ENCODE data around the gene ASTN1.

ASTN1 gene

DNA sequence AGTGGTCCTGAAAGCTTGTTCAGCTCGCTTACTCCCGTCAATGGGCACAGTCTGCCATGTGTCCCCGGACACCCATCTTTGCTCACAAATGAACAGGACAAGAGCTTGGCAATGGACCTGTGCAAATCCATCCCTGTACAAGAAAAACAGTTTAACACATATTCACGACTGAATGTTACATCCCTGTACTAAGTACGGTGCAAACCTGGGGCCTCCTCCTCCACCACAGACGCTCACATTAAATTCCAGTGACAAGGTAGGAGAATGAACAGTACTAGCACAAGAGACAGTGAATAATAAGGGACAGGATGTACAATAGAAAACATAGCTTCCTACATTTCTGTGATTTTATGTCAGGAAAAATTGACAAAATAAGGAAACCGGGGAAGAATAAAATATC lies 187.7 kb downstream of the ASTN1 start:
- no peak for FAIRE-seq

DNA sequence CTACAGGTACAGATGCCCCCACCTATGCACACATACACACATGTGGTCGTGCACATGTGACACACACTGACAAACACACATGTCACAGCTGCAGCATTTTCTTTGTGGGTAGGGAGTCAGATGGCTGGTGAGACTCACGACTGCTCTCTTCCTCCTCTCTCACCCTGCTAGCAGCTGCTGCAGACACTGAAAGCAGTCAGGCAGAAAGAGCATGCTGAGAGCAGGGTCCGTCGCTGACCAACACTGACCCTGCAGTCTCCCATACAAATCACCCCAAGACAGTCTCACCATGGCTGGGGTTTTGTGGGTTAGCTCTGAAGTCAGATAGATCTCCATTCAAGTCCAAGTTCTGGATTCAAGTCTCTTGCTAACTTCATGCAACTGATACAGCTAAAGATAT lies 188.3 kb downstream of the ASTN1 start:
- no peak for FAIRE-seq

DNA sequence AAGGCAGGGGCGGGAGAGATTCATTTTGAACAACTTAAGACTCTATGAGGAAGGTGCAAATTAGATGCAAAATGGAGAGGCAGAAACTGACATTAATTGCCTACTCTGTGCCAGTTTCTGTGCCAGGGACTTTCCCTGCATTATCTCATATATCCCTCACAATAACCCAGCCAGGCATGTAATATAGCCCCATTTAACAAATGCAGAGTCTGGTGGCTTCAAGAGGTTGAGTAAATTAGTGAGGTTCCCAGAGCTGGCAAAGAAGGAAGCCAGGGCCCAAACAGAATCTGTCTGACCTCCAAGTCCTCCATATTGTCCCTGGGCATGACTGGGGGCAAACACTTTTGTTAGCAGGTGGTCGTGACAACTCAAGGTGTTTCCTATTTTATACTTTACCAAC lies 199.8 kb downstream of the ASTN1 start:
- no peak for FAIRE-seq

DNA sequence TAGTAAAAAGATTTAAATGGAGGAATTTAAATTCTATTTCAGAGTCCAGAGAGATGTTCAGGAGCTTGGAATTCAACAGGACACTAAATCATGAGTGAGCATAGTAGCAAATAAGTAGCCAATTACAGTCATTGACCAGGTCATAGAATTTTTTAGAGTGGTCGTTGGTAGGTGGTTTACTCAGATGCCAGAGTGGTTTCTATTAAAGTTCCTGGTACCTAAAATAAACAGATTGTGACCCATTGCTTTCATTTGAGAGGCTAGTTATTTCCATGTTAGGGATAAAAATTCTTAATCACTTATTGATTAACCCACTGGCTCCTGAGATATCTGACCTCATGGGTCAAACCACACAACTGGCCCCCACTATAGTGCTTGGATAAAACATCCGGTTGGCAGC lies 201.3 kb downstream of the ASTN1 start:
- no peak for FAIRE-seq

DNA sequence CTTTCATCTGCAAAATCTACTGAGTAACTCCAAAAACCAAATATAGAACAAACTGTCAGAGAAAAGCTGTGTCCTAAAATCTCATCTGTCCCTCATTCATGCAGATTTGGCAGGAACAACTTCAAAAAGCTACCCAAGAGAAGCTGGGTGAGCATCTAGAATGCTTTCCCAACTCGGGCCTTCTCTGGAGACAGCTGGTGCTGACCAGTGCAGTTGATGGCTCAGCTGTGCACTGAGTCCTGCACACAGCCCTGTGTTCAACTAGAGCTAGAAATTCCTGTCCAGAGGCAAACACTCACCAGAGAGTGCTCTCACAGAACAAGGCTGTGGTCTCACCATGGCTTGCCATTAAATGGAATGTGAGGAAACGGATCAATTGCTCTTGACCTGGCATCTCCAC lies 202.8 kb downstream of the ASTN1 start:
- FAIRE-seq = no peak

DNA sequence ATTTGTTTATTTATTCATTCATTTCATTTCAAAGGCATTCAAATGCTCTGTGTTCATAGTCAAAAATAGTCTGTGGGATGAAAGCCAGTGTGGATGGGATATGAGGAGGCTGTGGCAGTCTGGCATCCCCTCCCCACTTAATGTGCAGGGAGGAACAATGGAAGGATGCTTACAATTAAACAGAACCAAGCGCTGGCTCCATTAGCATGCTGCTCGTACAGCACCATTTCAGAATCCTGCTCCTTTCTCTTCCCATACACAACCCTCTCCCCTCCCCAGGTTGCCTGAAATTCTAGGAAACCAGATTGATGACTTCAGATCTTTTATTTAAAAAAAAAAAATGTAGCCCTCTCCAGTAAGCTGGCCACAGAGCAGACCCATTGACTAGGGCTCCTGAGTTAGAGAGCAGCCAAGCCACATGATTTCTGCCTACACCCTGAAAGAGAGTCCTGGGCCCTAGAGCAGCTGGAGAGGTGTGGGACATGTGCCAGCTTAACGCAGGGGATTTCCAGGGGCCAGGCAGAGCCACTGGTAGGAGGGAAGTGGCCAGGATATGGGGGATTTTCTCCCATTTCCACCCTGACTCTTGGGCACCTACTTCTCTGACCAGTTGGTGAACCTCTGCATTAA lies 205.2 kb downstream of the ASTN1 start:
- no peak for FAIRE-seq

DNA sequence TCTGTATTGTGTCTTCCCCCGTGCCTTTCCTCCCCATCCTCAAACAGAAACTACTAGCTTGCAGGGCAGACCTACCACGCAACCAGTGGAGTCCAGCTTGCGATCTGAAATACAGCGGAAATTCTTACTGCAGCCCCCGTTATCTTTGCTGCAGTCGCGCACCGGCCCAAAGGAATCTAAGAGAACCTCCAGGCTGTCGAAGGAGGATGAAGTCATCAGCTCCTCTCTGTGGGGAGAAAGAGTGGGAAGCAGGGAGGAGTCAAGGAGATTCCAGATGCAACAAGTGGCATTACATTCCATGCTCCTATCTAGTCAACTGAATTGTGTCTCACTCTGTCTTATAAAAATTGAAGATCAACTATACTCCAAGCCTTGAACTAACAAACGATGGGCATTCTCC lies 206.9 kb downstream of the ASTN1 start:
- no peak for FAIRE-seq

DNA sequence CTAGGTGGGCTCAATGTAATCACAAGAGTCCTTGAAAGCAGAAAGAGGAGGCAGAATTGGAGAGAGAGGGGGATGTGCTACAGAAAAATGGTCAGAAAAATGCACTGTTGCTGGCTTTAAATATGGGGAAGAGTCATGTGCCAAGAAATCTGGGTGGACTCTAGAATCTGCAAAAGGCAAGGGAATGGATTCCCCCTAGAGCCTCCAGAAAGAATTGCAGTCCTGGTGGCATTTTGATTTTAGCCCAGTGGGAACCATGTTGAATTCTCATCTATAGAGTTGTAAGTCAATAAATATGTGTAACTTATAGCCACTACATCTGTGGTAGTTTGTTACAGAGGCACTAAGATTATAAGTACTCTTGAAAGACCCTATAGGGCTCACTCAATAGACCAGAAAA lies 210.3 kb downstream of the ASTN1 start:
- FAIRE-seq = no peak

DNA sequence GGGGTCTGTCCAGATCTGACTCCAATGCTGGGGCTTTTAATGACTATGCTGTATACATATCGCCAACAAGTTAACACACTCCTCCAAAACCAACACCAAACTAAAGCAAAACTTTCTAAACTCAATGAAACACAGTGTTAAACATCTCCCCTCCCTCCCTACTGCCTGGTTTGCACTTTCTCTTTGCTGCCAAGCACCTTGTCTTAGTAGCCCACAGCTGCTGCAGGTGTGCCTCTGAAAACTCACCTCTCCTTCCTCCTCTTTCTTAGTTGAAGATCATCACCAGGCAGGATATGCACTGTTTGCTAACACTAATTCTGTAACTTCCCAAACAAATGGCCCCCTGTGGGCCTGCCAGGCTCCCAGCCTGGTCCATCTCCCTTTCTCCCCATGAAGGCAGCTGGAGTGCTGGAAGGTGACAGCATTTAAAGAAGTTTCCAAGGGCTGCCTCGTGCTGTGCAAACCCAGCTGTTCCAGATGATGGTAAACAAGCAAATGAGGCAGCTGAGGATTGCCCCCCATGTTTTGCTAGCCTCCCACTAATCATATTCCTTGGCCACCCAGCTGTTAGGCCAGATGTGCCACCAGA lies 213.7 kb downstream of the ASTN1 start:
- no peak for FAIRE-seq

DNA sequence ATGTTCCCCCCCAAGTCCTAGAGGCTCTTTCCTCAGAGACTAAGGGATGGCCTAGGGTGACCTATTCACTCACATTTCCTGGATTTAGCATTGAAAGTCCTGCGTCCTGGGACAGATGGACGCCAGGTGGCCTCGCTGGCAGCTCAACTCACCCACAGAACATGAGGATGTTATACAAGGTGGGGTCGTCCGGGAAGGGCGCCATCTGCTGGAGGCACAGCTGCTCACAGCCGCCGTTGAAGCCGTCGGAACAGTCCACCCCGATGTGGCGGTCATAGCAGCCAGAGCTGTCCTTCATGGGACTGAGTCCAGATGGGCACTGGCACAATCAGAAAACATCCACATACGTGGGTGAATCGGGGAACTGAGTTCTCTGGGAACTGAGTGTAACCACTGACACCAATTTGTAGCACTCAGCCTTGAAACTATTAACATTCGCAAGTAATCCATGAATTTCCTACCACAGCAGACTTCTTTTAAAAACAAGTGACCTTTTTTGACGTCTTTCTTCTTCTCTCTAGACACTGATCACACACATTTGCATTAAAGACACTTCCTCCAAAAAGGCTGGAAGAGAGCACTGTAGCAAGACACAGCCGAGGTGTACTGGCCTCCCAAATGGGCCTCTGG lies 215.4 kb downstream of the ASTN1 start:
- FAIRE-seq = no peak

DNA sequence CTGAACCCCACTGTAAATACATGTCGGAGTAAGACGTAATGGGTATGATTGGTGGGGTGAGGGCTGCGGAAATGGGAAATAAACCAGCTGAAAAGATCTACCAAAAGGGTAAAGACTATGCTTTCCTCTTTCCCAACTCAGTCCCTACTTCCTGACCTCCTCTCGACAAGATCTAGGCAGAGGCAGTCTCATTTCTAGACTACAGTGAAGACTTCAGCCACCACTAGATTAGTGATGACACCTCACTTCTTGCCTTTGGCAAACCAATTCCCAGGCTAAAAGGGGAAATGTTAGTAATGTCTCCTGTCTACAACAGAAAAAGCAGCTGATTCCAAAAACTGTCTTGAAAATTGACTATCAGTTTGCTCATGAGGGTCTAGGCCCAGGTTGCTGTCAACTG lies 219.9 kb downstream of the ASTN1 start:
- no peak for FAIRE-seq

DNA sequence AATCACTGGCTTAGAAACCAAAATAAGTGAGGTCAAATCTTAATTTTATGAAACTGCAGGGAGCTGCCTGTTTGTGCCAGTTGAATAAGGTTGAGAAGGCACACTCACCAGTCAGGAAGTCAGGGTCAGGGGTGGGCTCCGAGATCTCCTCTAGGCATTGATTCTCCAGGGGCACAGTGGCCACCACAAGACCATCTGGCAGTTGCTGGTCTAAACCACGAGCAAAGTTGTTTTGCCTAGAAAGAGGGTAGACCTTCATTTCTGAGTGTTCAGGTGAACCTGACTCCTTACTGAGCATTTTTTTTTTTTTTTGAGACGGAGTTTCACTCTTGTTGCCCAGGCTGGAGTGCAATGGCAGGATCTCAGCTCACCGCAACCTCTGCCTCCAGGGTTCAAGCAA lies 220.7 kb downstream of the ASTN1 start:
- no peak for FAIRE-seq

DNA sequence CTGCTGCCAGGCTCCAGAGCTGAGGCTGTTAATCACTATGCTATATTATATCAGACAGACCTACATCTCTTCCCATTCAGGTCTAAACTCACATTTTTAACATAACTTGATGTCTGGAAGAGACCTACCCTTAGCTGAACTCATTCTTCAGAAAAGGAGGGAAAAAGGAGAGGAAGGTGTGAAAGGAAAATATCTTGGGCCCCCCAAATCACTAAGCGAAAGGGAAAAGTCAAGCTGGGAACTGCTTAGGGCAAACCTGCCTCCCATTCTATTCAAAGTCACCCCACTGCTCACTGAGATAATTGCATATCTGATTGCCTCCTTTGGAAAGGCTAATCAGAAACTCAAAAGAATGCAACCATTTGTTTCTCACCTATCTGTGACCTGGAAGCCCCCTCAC lies 222.2 kb downstream of the ASTN1 start:
- FAIRE-seq = no peak

DNA sequence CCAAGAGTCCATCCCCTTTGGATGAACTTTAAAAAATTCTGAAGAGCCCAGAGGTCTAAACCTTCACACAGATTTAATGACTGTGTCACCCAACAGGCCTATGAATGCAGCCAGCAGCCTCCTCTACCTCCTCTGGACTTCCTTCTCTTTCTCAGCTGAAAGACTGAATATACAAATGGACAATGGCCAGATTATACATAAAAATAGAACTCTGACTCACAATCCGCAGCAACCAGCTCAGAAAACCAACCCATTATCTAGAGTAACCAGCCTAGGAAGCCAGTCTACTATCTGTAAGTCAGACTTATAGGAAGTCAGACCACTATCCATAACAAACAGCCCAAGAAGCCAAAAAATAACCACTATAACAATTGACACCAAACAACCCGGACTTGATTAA lies 224.5 kb downstream of the ASTN1 start:
- no peak for FAIRE-seq

DNA sequence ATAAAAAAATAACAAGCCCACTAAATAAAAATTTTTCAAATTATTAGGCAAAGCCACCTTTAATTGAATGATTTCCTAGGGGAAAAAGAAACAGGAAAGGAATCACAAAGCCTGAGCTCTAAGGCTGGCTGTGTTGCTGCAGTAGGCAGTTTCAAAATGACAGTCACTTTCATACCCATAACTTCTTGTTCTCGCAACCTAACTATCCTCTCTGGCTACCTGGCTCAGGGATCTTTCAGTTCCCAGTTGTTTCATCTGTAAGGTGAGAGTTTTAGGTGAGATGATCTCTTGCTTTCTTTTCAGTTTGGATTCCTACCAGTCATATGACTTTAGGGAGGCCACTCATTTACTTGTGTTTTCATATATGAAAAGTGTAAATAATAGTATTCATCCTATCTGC lies 226.1 kb downstream of the ASTN1 start:
- no peak for FAIRE-seq

DNA sequence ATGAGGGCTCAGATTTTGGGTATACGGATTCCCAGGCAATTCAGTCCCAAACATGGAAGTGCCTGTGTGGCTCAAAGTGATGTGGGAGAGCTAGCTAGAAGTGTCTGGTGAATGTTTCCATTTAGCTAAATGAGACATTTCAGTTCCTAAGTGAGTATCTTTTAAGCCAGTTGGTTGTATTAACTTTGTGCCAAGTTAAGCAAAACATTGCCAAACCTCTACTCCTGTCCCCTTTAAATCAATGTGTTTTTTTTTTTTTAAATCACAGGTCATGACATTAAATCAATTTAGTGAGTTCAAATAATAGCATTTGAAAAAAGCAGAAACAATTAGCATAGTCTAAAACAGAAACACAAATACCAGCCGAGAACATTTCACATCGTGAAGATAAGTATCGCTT lies 230.1 kb downstream of the ASTN1 start:
- FAIRE-seq = no peak

DNA sequence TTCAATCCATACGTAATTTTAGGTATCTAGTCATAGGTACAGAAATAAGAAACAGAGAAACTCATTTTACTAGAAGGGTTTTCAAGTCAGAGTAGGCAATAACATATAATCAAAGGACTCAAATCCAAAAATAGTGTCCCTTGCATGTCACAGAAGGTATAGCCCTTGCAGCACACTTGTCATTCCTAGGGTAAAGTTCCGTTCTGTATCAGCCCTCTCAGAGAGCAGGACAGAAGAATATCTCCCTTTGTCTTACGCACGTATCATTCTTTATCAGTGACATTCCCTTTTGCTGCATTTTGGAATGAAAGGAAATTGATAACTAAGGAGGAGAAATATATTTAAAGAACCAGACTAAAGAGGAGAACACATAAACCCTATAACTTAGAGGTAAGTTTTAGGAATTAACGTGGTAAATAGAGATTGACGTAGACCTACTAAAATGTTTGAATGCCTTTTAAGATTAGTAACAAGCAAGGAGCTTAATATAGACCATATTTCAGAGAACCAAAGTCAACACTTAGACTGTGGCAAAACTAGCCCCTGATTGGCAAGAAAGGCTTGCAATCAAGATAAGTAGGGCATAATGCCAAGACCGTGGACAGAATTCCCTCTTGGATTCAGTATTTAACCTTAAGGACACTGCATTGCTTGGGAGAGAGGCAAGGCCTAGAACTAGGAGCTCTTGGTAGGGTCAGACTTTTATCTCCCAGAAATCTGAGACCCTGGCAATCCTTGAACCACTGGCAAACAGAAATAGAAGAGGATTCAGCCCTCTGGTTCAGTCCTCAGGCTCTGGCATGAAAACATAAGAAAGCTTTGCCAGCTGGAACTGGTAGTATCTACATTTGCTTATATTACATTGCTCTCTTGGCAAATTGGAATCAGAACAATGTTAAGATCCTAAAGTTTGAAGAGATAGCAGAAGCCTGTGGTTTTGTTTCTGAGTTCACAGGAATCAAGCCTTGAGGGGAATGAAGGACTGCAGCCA lies 232.1 kb downstream of the ASTN1 start:
- no peak for FAIRE-seq

DNA sequence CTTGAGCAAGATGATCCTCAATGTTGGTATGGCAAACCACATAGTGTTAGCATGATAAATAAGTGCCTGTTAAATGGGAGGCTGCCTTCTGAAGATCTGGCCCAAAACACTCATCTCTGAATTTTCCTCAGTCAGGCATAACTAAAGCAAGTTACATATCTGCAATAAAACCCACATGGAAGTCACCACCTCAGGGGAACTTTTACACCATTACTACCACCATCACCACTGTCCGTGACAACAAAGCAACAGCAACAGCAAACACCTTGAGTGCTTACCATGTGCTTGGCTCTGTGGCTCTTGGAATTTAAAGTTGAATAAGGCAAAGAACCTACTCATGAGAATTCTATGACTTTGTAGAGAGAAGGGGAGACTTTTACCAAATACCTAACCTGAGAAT lies 233.0 kb downstream of the ASTN1 start:
- no peak for FAIRE-seq

DNA sequence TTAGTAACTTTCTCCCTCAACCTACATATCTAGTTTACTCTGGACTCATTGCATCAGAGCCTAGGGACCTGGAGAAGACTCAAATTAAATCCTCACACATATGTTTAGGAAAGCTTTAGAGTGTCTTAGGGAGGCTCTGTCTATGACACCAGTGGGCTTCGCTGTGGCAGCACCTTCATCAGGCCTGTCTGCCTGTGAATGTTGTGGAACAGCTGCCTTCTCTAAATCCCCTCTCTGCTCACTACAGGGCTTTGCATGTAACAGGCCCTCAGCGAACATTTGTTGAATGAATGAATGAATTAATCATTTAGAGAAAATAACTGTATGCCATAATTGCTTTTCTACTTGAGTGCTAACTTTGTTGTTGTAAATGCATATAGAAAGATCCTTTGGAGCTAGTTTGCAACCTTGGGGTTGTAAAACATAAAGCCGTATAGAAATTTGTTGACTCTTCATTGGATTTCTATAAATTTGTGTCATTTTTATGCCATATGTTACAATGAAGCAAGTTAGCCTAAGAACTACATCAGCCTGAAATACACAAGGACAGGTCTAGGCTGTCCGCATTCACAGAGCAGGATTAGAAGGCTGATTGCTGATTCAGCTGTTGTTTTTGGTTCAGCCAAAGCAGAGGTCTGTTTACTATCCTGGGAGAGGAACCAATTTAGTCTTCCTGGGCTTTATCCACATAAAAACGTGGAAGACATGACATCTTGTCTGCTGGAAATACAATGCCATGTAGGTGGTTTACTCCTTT lies 238.0 kb downstream of the ASTN1 start:
- no peak for FAIRE-seq

DNA sequence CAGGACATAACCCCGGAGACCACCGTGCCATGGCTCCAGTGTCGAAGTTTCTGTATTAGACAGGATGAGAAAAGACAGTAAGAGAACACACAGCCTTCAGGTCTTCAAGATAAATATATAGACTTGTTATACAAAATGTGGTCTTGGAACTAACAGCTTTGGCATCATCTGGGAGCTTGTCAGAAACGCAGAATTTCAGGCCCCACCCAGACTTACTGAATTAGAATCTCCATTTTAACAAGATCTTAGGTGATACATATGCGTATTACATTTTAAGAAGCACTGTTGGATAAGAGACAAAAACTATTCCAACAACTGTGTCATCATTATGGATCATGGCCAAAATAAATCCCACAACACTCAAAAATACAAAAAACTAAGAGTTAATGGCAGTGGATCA lies 239.3 kb downstream of the ASTN1 start:
- FAIRE-seq = no peak

DNA sequence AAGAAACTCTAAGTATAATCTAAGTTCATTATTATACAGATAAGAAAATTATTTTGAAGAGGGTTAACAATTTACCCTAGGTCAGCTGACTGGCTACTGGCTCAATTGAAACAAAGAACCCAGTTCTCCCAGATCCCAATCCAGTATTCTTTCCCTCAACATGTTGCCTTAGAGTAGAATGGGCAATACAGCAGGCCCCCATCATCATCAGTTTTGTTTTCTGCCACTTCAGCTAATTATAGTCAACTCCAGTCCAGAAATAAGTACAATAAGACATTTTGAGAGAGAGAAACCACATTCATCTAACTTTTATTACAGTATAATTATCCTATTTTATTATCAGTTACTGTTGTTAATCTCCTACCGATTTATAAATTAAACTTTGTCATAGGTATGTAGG lies 241.2 kb downstream of the ASTN1 start:
- FAIRE-seq = no peak

Data from A204.1 (cell line).